ENCODE data around the gene BPIFB6.

DNA sequence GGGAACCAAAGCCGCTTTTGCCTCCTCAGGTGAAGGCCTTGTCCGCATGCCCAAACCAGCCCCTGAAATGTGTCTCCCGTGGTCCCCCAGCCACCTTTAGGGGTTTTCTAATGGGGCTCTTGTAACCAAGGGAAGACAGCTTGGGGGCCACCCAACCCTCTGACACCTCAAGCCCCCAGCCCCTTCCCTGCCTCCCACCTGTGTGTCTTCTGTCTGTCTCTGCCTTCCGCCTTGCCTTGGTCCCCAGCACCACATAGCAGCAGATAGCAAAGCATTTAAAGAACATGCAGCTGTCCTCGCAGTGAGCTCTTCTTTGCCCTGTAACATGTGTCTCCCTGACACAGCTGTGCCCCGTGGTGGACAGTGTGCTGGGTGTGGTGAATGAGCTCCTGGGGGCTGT lies 31.8 kb downstream of the BPIFB6 start:
- TF ChIP-seq FOXP2 (optimal IDR thresholded peaks at IDR 0.05; ENCODE audit: control extremely low read depth, extremely low read length, insufficient read depth) = no peak
- TF ChIP-seq EZH2 (IDR thresholded peaks at IDR 0.05) = no peak

All from SK-N-MC (cell line).